ENCODE measurements around the gene RXRA. TPM values are rescaled to one million over a fixed set of nuclear protein-coding genes. Genes with fewer than 3 reads are reported as not detected.

Gene RXRA
- total and polyA plus RNA-seq, 9 donors = 12.4 to 82.2 (median 70.6) TPM

DNA sequence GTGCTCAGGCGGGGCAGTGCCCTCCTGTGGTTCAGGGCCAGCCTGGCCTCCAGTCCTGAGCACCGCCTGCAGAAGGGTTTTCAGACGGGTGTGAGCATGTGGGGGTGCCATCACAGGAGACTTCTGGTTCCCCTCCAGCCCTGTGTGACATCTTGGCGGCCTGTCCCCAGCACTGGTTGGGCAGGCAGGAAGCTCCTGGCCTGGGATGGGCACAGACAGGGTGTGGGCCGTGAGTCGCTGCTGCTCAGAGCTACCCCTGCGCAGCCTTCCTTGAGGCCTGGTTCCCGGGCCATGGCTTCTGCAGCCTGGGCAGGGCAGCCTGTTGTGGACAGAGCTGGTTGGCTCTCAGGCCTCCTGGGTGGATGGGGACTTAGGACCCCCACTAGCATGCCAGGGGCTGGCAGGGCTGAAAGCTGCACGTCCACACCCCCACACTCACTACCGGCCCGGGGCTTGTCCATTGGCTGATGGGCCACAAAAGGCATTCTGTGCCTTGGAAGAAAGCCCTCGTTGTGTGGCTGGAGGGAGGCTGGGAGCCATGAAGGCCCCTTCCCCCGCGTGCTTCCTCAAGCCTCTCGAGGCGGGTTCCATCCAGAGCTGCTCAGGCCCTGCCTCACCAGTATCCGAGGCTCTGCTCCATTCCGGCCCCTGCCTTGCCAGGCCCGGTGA, 58.7 kb downstream of the RXRA start:
- no peak for DNase-seq
- TF ChIP-seq EP300 (IDR thresholded peaks at IDR 0.05) (no peak), POLR2A (IDR thresholded peaks at IDR 0.05) (no peak)
- TF ChIP-seq, protein P1, sequence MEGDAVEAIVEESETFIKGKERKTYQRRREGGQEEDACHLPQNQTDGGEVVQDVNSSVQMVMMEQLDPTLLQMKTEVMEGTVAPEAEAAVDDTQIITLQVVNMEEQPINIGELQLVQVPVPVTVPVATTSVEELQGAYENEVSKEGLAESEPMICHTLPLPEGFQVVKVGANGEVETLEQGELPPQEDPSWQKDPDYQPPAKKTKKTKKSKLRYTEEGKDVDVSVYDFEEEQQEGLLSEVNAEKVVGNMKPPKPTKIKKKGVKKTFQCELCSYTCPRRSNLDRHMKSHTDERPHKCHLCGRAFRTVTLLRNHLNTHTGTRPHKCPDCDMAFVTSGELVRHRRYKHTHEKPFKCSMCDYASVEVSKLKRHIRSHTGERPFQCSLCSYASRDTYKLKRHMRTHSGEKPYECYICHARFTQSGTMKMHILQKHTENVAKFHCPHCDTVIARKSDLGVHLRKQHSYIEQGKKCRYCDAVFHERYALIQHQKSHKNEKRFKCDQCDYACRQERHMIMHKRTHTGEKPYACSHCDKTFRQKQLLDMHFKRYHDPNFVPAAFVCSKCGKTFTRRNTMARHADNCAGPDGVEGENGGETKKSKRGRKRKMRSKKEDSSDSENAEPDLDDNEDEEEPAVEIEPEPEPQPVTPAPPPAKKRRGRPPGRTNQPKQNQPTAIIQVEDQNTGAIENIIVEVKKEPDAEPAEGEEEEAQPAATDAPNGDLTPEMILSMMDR (IDR thresholded peaks at IDR 0.05) = no peak
- H3K27me3 ChIP-seq = no peaks in the 10 kb centered on the region
- H3K9me3 ChIP-seq = no peaks in the 10 kb centered on the region
- H3K4me1 ChIP-seq (ENCODE audit: insufficient read depth) = peaks cover 43% of the 10 kb centered on the region
- no peak overlapping the region for H3K27ac ChIP-seq
- no peaks in the 10 kb centered on the region for H3K36me3 ChIP-seq
- 53 to 62% (median 61%) methylated on average over 19 of the region's 19 CpGs for WGBS, 3 donors
- no peak overlapping the region for H3K4me3 ChIP-seq
- intact Hi-C loops (cut with DNase I) = no loop called here

DNA sequence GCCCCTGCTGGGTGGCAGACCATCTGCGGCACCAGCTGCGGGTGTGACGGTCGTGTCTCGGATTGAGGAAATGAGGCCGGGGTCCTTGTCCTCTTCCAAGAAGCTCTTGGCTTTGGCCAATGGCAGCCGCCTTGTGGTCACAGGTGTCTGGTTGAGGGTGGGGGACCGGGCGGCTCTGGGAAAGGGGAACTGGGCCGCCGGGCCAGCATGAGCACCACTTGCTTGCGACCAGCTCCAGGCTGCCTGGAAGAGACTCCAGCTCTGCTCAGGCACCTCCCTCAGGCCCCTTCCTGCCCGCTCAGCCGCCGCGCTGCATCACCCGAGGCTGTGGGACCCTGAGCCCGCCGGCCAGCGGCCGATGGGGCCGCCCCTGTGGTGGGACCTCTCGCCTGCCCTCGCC, 59.7 kb downstream of the RXRA start:
- 92 to 99% (median 95%) methylated on average over 23 to 24 of the region's 24 CpGs for WGBS, 3 donors
- Histone ChIP-seq H3K27ac (no peak overlapping the region), H3K9me3 (no peaks in the 10 kb centered on the region), H3K36me3 (no peaks in the 10 kb centered on the region), H3K27me3 (no peaks in the 10 kb centered on the region), H3K4me3 (no peak overlapping the region), H3K4me1 (ENCODE audit: insufficient read depth) (peaks cover 37% of the 10 kb centered on the region)
- DNase-seq = no peak
- TF ChIP-seq EP300 (IDR thresholded peaks at IDR 0.05) (no peak), POLR2A (IDR thresholded peaks at IDR 0.05) (no peak)
- TF ChIP-seq, protein P1 (IDR thresholded peaks at IDR 0.05) = no peak
- intact Hi-C loops (cut with DNase I) = no loop called here

DNA sequence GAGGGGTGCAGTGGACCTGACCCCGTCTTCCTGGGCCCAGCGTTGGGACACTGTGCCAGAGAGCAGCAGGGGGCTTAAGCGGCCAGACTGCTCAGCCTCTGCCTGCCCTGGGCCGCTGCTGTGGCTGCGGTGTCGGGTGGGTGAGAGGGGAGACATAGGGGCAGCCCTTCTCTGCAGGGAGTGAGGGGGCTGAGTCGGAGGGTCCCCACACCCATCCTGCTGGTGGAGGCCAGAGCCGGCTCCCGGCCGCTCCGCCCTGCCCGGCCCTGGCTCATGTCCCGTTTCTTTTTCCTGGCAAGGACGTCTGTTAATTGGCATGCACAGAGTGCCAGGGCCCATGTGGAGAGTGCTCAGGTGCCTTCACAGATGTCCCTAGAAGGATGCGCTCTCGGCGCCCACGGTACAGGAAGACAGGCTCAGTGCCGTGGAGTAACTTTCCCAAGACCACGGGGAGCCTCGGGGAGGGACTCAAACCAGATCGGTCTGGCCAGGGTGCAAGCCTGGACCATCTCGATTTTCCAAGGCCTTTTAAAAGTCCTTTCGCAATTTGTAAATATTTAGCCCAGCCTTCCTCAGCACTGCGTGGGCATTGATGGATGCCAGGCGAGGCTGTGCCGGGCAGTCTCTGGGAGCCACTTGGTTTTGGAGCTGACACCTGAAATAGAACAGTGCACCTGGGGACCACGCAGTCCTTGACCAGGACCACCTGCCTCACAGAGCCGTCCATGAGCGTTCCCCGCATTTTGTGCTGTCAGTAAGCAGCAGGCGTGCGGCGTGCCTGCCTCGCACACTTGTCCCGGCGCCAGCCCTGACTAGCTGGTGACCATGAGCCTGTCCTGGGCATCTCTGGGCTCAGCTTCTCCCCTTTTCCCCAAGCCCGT, 60.9 kb downstream of the RXRA start:
- Histone ChIP-seq H3K36me3 (no peaks in the 10 kb centered on the region), H3K9me3 (no peaks in the 10 kb centered on the region), H3K27ac (peak overlapping the region in 1 of 2 donors; percentile 18), H3K4me1 (ENCODE audit: insufficient read depth) (peaks cover 36% of the 10 kb centered on the region), H3K27me3 (no peaks in the 10 kb centered on the region), H3K4me3 (no peak overlapping the region)
- TF ChIP-seq, protein P1 (IDR thresholded peaks at IDR 0.05) = no peak
- TF ChIP-seq EP300 (IDR thresholded peaks at IDR 0.05) (no peak), POLR2A (IDR thresholded peaks at IDR 0.05) (no peak)
- DNase-seq = peak in 3 of 5 donors; percentile 60 to 71 (median 68)
- intact Hi-C loops (cut with DNase I) = no loop called here
- WGBS, 3 donors = 41 to 66% (median 53%) methylated on average over 38 of the region's 38 CpGs

DNA sequence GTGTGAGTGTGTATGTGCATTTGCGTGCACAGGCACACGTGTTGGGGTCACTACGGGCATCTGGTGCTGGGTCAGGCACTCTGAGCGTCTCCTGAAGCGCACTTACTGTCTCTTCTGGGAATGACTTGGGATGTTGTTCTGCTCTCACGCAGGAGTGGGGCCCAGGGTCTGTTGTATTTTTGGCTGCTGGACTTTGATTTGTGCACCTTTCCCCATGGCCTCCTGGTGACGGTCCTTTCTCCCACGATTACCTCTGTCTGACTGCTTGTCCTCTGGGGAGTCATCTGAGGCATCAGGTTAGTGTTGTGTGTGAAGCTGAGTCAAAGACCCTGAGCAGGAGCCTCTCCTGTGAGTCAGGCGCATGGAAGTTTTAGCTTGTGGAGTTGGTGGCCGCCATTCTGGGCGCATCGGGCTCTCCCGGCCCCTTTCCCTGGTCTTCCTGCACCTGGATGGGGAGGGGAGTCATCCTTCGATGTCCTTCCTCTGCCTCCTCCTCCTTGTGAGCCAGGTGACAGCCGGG, 62.1 kb downstream of the RXRA start:
- Histone ChIP-seq H3K27me3 (no peaks in the 10 kb centered on the region), H3K4me3 (no peak overlapping the region), H3K9me3 (no peaks in the 10 kb centered on the region), H3K27ac (no peak overlapping the region), H3K4me1 (ENCODE audit: insufficient read depth) (peaks cover 28% of the 10 kb centered on the region), H3K36me3 (no peaks in the 10 kb centered on the region)
- TF ChIP-seq, protein P1 (IDR thresholded peaks at IDR 0.05) = no peak
- TF ChIP-seq POLR2A (IDR thresholded peaks at IDR 0.05) (no peak), EP300 (IDR thresholded peaks at IDR 0.05) (no peak)
- no peak for DNase-seq
- WGBS, 3 donors = 79 to 87% (median 82%) methylated on average over 15 of the region's 15 CpGs
- intact Hi-C loops (cut with DNase I) = no loop called here
